HEK293T (cell line): ENCODE measurements around the gene ZNF683.

ENCODE experiments used
- ARNT ChIP-seq: fragments of 450-650 bp; IDR thresholded peaks from 2 replicates; pipeline ENCODE4 v1.6.1; 2017; ENCODE audit warnings: mild to moderate bottlenecking
- BHLHE40 ChIP-seq: fragments of 450-650 bp; IDR thresholded peaks from 2 replicates; pipeline ENCODE4 v1.6.1; 2016; ENCODE audit warnings: mild to moderate bottlenecking, moderate library complexity, borderline replicate concordance
- CTBP1 ChIP-seq: fragments of 450-650 bp; IDR thresholded peaks from 2 replicates; pipeline ENCODE4 v1.6.1; 2016; ENCODE audit warnings: borderline replicate concordance
- FOXK2 ChIP-seq: fragments of 450-650 bp; IDR thresholded peaks from 2 replicates; pipeline ENCODE4 v1.6.1; 2016; ENCODE audit warnings: mild to moderate bottlenecking
- FOXM1 ChIP-seq: fragments of 450-650 bp; IDR thresholded peaks from 2 replicates; pipeline ENCODE4 v1.6.1; 2017; ENCODE audit warnings: mild to moderate bottlenecking, borderline replicate concordance
- SP1 ChIP-seq: fragments of 450-650 bp; IDR thresholded peaks from 2 replicates; pipeline ENCODE4 v1.6.1; 2017

DNA sequence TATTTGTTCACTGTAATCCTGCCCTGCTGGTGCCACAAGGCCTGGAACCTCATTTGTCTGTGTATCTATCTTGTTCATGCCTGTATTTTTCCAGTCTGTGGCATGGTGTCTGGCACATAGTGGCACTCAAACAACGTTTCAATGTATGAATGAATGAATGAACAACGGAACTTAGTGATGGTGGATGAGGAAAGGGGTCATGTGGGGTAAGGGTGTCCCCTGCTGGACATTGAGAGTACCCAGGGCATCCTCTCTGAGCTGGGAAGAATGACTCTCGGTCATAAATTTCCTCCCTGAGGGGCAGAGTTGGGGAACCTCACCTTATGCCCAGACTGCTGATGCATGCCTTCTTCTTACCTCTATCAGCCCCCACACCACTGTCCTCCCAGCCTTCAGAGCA lies 18.9 kb upstream of the ZNF683 start:
- TF ChIP-seq FOXK2 (no peak), BHLHE40 (no peak), FOXM1 (no peak), SP1 (no peak), CTBP1 (no peak), ARNT (no peak)
